Measurements from ENCODE around the gene HDAC9. TPM values are rescaled to one million over a fixed set of nuclear protein-coding genes. Genes with fewer than 3 reads are reported as not detected.

Gene HDAC9
- total and polyA plus RNA-seq, 7 donors, result 0.38 to 34.2 (median 16.8) TPM

GRCh38 chr7:19000410-19000809 lies 504.9 kb downstream of the HDAC9 start:
- DNase-seq (no peak), ATAC-seq (no peak)
- Histone ChIP-seq H3K27ac (no peak overlapping the region), H3K4me1 (no peaks in the 10 kb centered on the region), H3K9me3 (no peaks in the 10 kb centered on the region), H3K4me3 (no peak overlapping the region), H3K27me3 (ENCODE audit: insufficient read depth in 3 of 3, low read length in 2 of 3) (no peaks in the 10 kb centered on the region), H3K36me3 (ENCODE audit: insufficient read depth in 1 of 2, low read depth in 1 of 2) (no peaks in the 10 kb centered on the region)
- intact Hi-C loops (cut with DNase I), result no loop called here
- no peak for TF ChIP-seq CTCF (IDR thresholded peaks at IDR 0.05)
- 80 to 88% (median 82%) methylated on average over 4 of the region's 4 CpGs for WGBS, 3 donors

- H3K4me1 ChIP-seq, result no peaks in the 10 kb centered on the region
- H3K4me3 ChIP-seq, result no peak overlapping the region
- intact Hi-C loops (cut with DNase I), result no loop called here
- 25 to 39% (median 31%) methylated on average over 1 of the region's 1 CpG for WGBS, 3 donors
- no peaks in the 10 kb centered on the region for H3K9me3 ChIP-seq
- ATAC-seq (no peak), DNase-seq (no peak)
- H3K27ac ChIP-seq, result no peak overlapping the region
- H3K27me3 ChIP-seq (ENCODE audit: insufficient read depth in 3 of 3, low read length in 2 of 3), result no peaks in the 10 kb centered on the region
- no peaks in the 10 kb centered on the region for H3K36me3 ChIP-seq (ENCODE audit: insufficient read depth in 1 of 2, low read depth in 1 of 2)
- no peak for TF ChIP-seq CTCF (IDR thresholded peaks at IDR 0.05)
Measured at GRCh38 chr7:19001854-19002253, 506.3 kb downstream of the HDAC9 start.

- H3K4me1 ChIP-seq, result no peaks in the 10 kb centered on the region
- H3K27me3 ChIP-seq (ENCODE audit: insufficient read depth in 3 of 3, low read length in 2 of 3), result no peaks in the 10 kb centered on the region
- H3K27ac ChIP-seq, result no peak overlapping the region
- DNase-seq (no peak), ATAC-seq (no peak)
- TF ChIP-seq CTCF (IDR thresholded peaks at IDR 0.05), result no peak
- no peaks in the 10 kb centered on the region for H3K9me3 ChIP-seq
- no peak overlapping the region for H3K4me3 ChIP-seq
- no peaks in the 10 kb centered on the region for H3K36me3 ChIP-seq (ENCODE audit: insufficient read depth in 1 of 2, low read depth in 1 of 2)
- 62 to 70% (median 67%) methylated on average over 5 of the region's 5 CpGs for WGBS, 3 donors
- intact Hi-C loops (cut with DNase I), result no loop called here
Measured at GRCh38 chr7:19009241-19009935, 513.8 kb downstream of the HDAC9 start.

- Histone ChIP-seq H3K9me3 (no peaks in the 10 kb centered on the region), H3K4me1 (no peaks in the 10 kb centered on the region), H3K4me3 (no peak overlapping the region), H3K36me3 (ENCODE audit: insufficient read depth in 1 of 2, low read depth in 1 of 2) (no peaks in the 10 kb centered on the region), H3K27me3 (ENCODE audit: insufficient read depth in 3 of 3, low read length in 2 of 3) (no peaks in the 10 kb centered on the region), H3K27ac (no peak overlapping the region)
- intact Hi-C loops (cut with DNase I), result no loop called here
- TF ChIP-seq CTCF (IDR thresholded peaks at IDR 0.05), result no peak
- ATAC-seq (no peak), DNase-seq (no peak)
Measured at GRCh38 chr7:19009936-19010280, 514.4 kb downstream of the HDAC9 start.

GRCh38 chr7:19011212-19011611 lies 515.7 kb downstream of the HDAC9 start:
- Histone ChIP-seq H3K9me3 (no peaks in the 10 kb centered on the region), H3K27ac (no peak overlapping the region), H3K36me3 (ENCODE audit: insufficient read depth in 1 of 2, low read depth in 1 of 2) (no peaks in the 10 kb centered on the region), H3K4me1 (no peaks in the 10 kb centered on the region), H3K4me3 (no peak overlapping the region), H3K27me3 (ENCODE audit: insufficient read depth in 3 of 3, low read length in 2 of 3) (no peaks in the 10 kb centered on the region)
- intact Hi-C loops (cut with DNase I), result no loop called here
- no peak for ATAC-seq
- DNase-seq, result no peak
- no peak for TF ChIP-seq CTCF (IDR thresholded peaks at IDR 0.05)
- WGBS, 3 donors, result 78 to 80% (median 79%) methylated on average over 7 of the region's 7 CpGs
